ENCODE results near the gene HPCAL1. TPM values are rescaled to one million over a fixed set of nuclear protein-coding genes. Genes with fewer than 3 reads are reported as not detected.
A peak's percentile ranks its signal among the peaks of the same experiment; 100 is the strongest.
"Not testable (repeated sequence)": the region's sequence is repeated elsewhere in the genome, so short reads cannot be mapped to it uniquely, and the experiment has no call there.

HPCAL1 gene
- 189 and 215 TPM in 2 replicates for total RNA-seq (2014; rRNA removed; shearing (Covaris generic))
- polyA plus RNA-seq (2014; cell fraction: nucleus; rRNA removed) = 185 and 207 TPM in 2 replicates

- peak; percentile 81 for DNase-seq (ENCODE audit: extremely low read depth, low read depth)
Measured at GRCh38 chr2:10302479-10303180, at the start of gene HPCAL1. HPCAL1 (plus strand) TSS chr2:10302904; CDS start chr2:10419758, 116,854 bp downstream.

DNA sequence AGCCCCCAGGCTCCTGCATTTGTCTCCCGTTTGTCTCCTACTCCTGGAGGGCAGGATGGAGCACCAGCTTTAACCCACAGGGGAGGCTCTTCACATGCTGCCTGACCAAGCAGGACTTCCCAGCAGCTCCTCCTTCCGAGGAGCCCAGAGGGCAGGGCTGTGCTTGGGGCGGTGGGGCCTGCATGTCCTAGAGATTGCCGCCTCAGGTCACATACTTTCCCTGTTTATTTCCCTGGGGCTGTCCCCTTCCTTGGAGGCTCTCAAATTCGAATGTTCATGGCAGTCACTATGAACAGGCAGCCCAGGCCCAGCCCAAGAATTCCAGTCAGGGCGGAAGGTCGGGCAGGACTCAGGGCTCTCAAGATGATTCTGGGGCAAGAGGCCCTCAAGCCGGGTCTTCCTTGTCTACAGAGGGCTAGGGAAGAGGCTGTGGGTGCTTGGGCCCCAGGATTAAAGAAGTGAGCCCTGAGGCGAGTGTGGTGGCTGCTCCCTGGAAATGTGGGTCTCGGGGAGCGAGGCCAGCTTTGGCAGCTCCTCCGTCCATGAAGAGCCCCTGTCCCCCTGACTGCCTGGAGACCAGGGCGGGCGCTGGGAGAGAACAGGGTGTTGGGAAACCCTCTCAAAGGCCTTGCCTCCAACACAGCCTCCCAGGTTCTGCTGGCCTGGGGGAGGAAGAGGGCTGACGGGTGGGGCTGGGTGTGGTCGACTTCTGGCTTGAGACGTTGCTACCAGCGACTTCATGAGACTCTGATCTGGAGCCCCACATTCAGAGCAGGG is 48.9 kb upstream of the HPCAL1 start:
- no peak for DNase-seq (ENCODE audit: extremely low read depth, low read depth)

DNA sequence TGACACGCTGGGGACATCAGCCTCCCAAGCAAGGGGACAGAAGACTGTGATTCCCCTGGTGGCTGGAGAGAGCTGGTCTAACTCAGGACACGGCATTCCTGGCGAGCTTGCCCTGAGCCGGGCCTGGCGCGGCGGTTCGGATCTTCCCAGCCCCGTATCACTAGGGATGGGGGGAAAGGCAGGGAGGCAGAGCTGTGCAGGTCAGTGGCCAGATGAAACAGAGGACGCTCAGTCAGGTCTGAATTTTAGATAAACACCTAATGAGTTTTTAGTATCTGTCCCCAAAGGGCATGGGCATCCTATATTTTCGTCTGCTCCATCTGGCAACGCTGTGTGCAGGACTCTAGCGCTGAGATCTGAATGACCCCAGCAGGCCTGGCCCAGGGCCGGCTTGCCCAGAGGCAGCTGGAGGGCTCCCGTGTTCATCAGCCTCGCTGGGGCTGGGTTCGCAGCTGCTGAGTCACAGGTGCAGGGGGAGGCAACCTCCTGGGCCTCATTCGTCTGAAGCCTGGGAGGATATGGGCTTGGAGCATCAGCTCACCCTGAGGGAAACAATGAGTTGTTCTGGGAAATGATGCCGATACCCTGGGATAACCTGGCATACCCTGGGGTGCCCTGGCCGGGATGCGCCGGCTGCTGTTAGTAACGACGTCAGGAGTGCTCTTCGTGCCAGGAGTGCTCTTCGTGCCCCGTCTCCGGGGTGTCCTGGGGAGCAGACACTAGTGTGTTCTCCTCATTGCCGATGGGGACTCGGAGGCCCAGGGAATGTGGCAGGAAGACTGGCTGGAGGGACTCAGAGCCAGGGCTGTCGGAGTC is 48.1 kb upstream of the HPCAL1 start:
- DNase-seq (ENCODE audit: extremely low read depth, low read depth) = peak; percentile 29

- DNase-seq (ENCODE audit: extremely low read depth, low read depth) = no peak
Measured at GRCh38 chr2:10255189-10256030, 47.3 kb upstream of the HPCAL1 start.

GRCh38 chr2:10256031-10256514 is 46.6 kb upstream of the HPCAL1 start:
- no peak for DNase-seq (ENCODE audit: extremely low read depth, low read depth)

DNA sequence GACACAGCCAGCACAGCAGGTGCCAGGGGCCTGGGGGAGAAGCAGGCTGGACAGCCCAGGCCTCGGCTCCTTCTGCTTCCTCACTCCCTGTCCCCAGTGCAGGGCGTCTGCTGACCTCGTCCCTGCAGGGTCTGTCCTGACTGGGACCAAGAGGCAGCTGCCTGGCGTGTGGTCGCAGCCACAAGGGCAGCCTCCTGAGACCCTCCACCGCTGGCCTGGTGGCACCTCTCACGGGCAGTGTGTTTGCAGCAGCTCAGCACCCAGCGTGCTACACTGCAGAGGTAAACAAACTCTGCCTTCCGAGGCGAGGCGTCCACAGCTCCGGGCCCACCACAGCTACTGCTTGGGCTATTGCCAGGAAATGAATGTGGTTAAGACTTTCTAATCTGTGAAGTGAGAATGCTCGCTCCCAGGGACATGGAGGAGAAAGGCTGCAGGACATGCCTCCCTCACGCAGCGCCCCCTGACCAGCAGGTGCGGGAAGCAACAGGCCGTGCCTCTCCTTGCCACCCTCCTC is 46.1 kb upstream of the HPCAL1 start:
- DNase-seq (ENCODE audit: extremely low read depth, low read depth) = no peak

DNA sequence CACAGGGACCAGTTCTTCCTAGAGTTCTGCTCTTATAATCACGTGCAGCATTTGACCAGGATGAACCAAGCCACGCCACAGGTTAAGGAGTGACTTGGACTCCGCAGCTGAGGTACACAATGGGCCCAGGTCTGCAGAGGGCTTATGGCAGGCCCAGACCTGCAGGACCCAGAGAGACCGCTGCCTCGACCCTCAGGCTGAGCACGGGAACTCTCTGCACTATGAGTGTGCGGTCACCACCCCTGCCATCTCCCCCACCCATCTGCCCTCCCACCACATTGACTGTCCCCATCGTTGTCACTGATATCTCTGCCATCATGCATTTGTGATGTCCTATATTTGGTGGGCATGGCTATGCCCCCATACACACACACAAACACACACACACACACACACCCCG is 45.7 kb upstream of the HPCAL1 start:
- DNase-seq (ENCODE audit: extremely low read depth, low read depth) = no peak

- no peak for DNase-seq (ENCODE audit: extremely low read depth, low read depth)
Measured at GRCh38 chr2:10257500-10258147, 45.1 kb upstream of the HPCAL1 start.

GRCh38 chr2:10258326-10258725 is 44.4 kb upstream of the HPCAL1 start:
- no peak for DNase-seq (ENCODE audit: extremely low read depth, low read depth)

DNA sequence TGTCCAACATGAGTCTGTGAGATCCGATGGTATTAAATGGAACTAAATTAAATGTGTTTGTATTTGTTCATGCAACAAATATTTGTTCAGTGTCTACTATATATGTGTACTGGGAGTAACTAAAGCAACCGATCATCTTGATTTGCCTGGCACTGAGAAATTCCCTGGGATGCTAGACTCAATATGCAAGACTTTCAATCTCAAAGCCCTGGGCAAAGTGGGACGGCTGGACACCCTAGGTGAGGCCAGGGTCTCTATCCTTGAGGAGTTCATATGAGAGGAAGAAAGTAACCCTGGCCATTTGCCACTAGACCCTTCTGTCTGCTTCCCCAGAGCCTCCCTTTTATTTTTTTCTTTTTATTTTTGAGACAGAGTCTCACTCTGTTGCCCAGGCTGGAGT is 44.0 kb upstream of the HPCAL1 start:
- DNase-seq (ENCODE audit: extremely low read depth, low read depth) = no peak

GRCh38 chr2:10260130-10260529 is 42.6 kb upstream of the HPCAL1 start:
- DNase-seq (ENCODE audit: extremely low read depth, low read depth) = no peak

DNA sequence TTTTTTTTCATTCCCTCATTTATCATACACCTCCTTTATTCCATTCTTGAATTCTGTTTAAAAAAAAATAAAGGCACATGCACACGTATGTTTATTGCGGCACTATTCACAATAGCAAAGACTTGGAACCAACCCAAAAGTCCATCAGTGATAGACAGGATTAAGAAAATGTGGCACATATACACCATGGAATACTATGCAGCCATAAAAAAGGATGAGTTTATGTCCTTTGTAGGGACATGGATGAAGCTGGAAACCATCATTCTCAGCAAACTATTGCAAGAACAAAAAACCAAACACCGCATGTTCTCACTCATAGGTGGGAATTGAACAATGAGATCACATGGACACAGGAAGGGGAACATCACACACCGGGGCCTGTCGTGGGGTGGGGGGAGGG is 39.2 kb upstream of the HPCAL1 start:
- DNase-seq (ENCODE audit: extremely low read depth, low read depth) = not testable (repeated sequence)

DNA sequence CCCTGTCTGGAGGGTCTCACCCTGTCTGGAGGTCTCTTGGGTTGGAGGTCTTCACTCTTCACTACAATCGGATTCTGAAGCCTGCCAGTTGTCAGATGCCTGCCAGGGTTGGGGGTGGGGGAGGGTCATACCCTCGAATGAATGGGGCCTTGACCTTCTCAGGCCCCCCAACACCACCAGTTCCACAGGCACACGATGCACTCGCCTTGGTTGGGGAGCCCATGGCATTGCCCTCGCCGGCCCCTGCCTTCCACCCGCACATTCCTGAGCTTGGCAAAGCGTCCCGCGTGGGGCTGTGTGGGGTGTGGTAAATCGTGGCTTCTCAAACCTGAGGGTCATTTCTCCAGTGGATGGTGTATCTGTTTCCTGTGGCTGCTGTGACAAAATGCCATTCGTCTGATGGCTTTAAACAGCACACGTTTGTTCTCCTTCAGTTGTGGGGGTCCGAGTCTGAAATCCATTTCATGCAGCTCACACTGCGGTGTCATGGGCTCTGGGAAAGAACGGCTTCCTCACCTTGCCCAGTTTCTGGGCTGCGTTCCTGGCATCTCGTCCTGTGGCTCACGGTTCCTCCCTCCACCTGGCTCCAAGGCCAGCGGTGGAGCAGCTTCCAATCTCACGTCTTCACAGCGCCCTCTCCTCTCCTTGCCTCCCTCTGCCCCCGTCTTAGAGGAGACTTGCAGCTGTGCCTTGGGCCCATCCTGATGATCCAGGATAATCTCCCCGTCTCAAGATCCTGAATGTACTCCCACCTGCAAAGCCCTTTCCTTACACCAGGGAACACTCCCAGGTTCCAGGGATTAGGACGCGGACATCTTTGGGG is 38.0 kb upstream of the HPCAL1 start:
- no peak for DNase-seq (ENCODE audit: extremely low read depth, low read depth)

GRCh38 chr2:10265329-10266132 is 37.2 kb upstream of the HPCAL1 start:
- DNase-seq (ENCODE audit: extremely low read depth, low read depth) = no peak

DNA sequence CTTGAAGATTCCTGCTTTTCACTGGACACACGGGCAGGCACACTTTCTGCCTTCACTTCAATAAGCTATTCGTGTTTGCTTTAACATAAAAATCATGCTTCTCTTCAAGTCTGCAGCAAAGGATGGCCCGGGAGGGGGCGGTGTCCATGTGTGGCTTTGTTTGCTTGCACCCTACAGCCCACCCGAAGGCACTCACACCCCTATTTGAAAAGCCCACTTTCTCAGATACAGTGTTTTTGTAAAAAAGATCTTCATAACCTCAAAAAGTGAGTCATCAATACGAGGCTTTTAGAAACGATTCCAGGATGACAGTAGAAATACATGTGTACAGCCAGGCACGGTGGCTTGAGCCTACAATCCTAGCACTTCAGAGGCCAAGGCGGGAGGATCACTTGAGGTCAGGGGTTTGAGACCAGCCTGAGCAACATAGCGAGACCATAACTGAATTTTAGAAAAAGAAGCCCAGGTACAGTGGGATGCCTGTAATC is 36.5 kb upstream of the HPCAL1 start:
- no peak for DNase-seq (ENCODE audit: extremely low read depth, low read depth)

- DNase-seq (ENCODE audit: extremely low read depth, low read depth) = no peak
Measured at GRCh38 chr2:10267036-10267435, 35.7 kb upstream of the HPCAL1 start.
